HG02943 (cell line): ENCODE measurements around the gene NOS1.
"Not testable (repeated sequence)": the region's sequence is repeated elsewhere in the genome, so short reads cannot be mapped to it uniquely, and the experiment has no call there.

Source experiments
- ATAC-seq: cut with Tn5 transposase; IDR thresholded peaks from one replicate; pipeline ENCODE4 v1.9.1; 2021; ENCODE audit warnings: mild to moderate bottlenecking, low read depth, moderate library complexity; ENCODE audit not compliant: unreplicated experiment

NOS1 gene

DNA sequence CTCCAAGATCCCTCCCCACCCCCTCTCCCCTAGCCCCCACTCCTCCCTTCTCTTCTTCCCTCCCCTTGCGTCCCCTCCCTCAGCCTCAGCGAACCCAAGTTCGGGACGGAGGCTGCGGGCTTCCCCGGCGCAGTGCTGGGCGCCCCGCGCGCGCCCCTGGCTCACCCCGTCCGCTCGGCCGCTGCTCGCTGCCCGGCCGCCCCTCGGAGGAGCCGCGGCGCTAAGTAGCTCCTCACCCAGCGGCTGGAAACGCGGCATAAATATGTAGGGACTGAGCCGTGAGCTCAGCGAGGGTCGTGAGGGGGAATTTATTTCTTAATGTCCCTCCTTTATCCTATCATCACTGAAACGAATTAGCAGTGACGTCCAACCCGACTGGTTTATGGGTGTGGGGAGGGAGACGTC is at the start of gene NOS1:
Gene NOS1, minus strand, starts transcription at position 280 of the 405 bp plus-strand sequence. CDS start 30,557 bp downstream, outside the sequence.
- ATAC-seq = no peak

DNA sequence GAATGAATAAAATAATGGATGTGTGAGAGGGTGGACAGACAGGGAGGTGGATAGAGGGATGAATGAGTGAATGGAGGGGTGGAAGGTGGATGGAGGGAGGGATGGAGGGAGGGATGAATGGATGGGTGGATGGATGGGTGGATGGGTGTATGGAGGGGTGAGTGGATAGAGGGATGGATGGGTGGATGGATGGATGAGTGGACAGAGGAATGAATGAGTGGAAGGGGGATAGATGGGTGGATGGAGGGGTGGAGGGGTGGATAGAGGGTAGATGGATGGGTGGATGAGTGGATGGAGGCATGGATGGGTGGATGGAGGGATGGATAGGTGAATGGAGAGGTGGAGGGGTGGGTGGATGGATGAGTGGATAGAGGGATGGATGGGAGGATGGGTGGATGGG is 47.9 kb upstream of the NOS1 start:
- ATAC-seq = no peak

DNA sequence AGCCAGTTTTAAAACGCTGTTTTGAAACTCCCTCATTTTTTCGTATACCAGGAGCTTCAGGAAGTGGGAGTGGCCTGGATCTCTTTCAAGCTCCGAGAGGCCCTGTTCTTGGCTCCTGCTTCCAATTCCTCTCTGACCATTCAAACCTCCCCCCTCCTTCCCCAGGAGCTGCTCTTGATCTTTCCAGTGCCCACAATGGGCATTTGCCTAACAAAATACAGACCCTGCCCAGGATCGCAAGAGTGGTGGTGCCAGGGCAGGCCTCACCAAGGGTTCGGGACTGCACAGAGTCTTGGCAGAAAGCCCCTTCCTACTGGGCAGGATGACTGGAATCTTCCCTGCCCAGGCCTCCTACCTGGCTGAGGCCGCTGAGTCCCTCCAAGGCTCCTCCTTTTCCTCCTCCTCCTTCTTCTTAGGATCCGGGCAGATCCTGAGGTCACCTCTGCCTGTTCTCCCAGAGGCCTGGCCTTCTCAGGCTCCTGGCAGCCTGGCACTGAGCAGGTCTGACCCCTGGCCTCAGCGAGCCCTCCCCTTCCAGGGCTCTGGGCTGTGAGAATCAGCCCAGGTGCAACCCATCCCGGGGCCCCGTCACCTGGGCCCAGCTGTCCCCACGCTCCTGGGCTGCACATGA is 46.9 kb upstream of the NOS1 start:
- no peak for ATAC-seq

DNA sequence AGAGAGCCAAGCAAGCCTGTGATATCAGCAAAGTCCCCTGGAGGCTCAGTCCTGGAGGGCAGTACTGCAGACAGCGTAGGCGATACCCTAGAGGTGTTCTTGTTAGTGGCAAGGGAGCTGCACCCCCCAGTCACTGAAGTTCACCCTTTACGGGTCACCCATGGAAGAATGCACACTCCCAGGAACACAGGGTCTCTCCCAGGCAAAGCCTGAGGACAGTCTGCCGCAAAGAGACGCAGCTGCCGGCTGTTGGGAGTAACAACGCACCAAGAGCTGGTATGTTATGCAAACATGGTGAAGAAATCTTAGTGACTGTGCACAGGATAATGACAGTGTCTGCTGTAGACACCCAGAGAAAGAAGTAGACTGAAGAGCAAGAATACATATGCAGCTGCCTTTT is 43.5 kb upstream of the NOS1 start:
- no peak for ATAC-seq

DNA sequence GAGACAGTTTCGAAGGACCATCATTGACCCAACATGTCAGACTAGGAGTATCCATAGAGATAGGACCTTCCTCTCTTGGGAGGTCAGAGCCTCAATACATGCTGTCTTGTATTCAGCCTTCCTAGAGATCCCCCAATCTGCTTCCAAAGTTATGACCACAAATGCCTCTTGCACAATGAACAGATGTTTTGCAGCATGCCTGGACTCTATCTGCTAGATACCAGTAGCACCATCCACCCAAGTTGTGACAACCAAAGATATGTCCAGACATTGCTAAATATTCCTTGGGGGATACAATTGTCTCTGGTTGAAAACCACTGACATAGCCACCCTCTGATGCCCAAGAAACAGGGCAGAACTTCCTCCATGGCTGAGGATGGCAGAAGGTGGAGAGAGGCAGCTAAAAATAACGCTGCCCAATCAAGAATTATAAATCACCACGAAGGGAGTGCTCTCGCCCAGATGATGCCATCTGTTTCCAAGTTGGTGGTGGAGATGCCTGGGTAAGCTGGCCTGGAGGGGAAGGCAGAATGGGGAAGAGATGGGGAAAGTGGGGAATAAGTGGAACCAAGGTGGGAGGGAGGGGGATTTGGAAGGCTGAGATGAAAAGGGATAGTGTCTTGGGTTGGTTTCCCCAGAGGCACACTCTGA is 42.9 kb upstream of the NOS1 start:
- no peak for ATAC-seq

DNA sequence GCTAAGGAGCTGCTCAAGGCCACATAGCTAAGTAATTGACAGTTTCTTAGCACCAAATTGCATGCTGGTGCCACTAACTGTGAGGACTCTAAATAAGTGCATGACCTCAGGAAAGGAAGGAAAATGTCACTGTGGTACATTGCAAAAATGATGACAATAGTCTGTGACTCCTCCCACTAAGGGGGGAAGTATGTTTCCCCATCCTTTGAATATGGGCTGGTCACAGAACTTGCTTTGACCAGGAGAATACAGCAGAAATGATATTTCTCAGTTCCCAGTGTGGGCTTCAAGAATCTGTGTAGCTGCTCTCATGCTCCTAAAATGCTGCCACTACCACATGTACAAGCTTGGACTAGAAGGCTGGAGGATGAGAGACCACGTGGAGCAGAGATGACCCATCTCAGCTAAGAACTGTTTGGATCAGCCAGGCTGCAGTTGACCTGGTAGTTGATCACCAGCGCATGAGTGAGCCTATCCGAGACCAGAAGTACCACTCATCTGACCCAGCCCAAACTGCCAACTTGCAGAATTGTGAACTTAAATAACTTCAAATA is 42.2 kb upstream of the NOS1 start:
- no peak for ATAC-seq

DNA sequence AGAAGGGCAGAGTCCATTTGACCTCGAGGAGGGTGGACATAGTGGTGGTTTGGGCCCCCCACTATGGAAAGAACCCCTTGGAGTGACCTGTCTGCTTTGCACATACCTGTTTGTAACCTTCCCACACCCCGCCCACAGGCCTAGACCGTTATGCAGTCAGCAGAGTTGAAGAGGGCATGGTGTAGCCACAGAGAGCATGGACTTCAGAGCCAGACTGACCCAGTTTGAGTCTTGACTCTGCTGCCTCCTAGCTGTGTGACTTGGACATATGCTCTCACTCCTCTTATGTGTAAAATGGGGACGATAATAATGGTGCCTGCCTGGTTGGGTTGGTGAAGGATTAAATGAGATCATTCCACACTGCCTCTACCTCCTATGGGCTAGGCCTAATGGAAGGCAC is 40.9 kb upstream of the NOS1 start:
- no peak for ATAC-seq

DNA sequence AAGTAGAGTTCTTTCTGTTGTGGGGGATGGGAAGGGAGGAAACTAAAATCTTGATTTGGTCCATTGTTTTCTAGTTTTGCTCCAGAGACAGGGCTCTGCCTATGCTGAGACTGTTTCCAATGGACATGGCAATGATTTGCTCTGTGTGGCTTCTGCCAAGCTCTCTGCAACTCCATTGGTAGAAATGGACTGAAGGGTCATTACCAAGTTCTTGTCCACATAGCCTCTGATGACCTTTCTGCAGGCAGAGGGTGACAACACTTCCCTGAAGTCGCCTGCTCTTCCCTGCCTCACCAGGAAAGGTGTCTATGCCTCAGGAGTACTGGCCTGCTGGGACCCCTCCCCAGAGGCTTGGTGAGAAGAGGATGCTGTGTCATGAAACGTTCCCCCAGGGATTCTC is 39.5 kb upstream of the NOS1 start:
- ATAC-seq = no peak

DNA sequence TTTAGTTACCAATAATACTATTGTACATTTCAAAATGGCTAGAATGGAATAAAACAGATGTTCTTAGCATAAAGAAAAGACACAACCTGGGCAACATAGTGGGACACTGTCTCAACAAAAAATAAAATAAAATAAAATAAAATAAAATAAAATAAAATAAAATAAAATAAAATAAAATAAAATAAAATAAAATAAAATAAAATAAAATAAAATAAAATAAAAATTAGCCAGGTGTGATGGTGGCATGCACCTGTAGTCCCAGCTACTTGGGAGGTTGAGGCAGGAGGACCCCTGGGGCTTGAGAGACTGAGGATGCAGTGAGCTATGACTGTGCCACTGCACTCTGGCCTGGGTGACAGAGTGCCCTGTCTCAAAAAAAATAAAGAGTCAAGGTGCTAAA is 37.1 kb upstream of the NOS1 start:
- ATAC-seq = not testable (repeated sequence)

DNA sequence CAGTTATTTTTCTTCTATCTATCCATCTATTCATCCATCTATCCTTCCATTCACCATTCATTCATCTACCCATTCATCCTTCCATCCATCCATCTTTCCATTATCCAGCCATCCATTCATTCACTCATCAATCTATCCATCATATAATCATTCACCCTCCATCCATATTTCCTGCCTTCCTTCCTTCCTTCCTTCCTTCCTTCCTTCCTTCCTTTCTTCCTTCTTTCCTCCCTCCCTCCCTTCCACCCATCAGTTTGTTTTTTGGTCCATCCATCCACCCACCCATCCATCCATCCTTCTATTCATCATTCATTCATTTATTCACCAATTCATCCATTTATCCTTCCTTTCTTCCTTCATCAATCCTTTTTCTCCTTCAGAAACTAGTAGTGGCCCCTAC is 34.3 kb upstream of the NOS1 start:
- ATAC-seq = no peak

DNA sequence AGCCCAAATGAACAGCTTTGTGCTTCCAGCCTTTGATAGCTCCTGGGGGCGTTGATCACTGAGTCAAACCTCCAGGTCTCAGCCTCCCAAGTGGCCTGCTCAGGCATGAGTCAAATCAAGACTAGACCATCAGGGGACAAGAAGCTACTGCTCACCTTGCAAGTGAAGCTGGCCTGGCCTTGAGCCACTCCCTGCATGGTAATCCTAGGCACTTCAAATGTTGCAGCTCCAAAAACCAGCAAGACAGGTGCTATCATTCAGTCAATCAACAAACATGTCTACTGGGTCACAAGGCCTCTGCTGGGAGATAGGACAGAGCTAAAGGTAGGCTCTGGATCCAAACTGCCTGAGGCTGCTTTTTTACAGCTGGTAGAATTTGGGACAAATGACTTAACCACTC is 33.1 kb upstream of the NOS1 start:
- ATAC-seq = no peak

DNA sequence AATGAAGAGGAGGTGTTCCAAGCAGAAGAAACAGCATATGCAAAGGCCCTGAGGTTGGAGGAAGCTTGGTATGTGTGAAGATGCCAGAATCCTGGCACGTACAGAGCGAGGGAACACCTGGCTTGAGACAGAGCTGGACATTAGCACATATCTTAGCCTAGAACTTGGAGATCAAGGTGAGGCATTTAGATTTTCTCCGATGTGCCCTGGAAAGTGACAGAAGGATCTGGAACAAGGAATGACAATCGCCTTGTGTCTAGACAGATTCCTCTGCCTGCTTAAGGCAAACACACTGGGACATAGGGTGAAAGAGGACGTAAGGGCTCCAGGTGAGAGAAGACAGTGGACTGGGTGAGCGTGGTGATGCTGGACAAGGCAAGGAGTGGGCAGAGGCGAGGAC is 32.2 kb upstream of the NOS1 start:
- ATAC-seq = no peak

DNA sequence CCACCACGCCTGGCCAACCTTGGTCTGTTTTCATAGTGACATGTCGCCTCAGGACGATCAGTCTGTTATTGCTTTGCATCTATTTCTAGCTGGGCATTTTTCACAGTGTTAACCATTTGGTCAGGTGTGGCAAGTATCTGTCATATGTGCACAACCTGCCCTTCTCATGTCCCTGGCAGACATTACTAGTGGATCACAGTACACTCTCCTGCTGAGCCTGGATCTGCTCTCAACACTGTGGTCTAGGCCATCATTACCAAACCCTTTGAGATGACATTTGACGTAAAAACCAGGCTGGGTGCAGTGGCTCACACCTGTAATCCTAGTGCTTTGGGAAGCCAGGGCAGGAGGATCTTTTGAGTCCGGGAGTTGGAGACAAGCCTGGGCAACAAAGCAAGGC is 29.4 kb upstream of the NOS1 start:
- ATAC-seq = no peak

DNA sequence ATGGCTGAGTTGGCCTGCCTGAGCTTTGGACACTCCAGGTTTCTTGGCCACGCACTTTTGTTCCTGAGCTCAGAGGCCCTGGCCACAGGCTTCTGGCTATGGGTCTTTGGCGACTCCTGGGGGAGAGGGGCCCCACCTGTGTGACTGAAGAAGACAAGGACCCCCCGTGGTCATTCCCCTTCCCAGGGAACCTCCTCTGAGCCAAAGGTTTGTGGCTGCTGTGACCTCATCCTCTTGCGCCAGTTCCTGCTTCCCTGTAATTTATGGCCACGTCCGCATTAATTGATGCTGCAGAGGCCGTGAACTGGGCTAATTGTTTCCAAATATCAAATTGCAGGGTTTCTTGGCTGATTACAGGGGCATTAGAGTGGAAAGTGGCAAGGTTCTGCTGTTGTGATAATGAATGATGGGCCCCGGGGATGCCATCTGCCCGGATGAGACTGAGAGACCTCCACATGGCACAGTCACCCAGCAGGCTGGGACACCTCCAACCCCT is 27.6 kb upstream of the NOS1 start:
- no peak for ATAC-seq

DNA sequence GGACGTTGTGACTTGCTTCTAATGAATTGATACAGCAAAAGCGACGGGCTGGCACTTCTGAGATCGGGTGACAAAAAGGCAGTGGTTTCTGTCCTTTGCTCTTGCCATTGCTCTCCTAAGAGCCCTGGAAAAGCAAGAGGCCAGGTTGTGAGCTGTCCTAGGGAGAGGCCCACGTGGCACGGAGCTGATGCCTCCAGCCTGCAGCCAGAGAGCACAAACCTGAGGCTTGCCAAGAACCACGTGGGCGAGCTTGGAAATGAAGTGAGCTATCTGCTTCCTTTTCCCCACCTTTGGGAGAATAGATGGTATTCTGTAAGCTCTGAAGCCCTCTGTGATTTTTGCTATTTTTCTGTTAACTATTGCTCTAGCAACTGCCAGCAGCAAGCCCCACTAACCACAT is 26.4 kb upstream of the NOS1 start:
- no peak for ATAC-seq

DNA sequence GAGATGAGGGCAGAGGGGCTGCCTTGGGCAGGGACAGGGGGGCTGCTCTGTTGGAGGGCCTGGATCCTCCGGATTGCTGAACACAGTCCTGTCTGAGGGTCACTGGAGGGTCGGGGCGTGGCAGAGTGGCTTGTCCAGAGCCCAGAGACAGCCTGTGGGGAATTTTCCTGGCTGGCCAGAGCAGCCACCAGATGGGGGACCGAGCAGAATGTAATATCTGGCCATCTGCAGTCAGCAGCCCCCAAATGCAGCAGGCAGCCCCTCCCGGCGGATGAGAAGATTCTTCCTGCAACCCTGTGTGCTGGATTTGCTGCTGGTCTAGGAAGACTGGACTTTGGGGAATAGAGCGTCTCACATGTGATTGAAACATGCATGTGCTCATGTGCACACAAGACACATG is 23.3 kb upstream of the NOS1 start:
- ATAC-seq = no peak

DNA sequence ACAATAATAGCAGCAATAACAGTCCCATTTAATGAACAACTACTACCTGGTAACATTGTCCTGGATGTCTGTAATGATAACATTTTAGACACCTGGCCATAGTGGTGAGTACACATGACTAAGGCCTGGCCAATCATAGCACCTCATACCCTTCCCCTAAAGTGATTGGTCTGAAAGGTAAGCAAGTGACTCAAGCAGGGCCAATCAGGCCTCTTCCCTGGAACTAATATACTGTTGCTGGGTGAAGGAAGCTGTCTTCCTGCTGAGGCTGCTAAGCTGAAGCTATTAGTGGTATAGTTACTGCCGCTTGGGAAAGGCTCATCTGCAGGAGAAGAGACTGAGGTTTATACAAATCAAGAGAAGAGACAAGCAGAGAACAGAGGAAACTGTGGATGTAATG is 18.7 kb upstream of the NOS1 start:
- no peak for ATAC-seq

DNA sequence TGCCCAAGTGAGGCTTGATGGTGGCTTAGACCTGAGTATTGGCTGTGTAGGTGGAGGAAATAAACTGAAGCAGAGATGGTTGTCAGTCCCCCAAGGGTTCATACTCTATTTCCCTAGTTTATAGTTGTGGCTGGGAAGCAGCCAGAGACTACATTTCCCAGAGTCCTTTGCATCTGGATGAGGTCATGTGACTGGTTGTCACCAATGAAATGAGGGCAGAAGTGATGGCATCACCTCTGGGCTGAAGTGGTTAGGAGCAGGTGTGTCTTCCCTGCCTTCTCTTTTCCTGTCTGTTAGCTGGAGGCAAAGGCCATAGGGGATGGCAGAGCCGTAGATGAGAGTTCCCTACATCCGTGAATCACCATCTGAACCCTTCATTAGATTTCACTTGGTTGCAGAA is 16.3 kb upstream of the NOS1 start:
- no peak for ATAC-seq

DNA sequence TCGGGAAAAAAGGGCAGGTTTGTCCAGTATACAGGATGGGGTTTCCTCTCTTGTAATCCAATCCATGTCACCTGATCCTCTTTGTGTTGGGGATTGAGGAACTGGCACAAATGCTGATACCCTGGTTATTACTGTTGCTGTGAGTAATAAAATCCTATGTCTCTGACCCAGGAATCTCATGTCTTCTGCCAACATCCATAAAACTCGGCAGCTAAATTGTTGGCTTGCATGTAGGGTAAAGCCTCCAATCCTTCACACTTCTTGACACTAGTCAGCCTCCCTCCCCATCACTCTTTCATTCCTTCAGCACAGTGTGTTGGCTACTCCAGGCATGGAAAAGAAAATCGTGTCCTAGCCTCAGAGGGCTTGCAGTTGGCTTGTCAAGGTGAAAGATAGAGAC is 9.2 kb upstream of the NOS1 start:
- ATAC-seq = no peak

DNA sequence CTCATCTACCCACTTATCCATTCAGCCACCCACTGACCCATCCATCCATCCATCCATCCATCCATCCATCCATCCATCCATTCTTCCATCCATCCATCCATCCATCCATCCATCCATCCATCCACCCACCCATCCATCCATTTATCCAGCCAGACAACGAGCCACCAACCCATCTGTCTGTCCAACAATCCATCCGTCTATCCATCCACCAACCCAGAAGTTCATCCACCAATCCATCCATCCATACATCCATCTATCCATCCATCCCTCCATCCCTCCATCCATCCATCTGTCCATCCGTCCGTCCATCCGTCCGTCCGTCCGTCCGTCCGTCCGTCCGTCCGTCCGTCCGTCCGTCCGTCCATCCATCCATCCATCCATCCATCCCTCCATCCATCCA is 8.6 kb upstream of the NOS1 start:
- ATAC-seq = not testable (repeated sequence)

DNA sequence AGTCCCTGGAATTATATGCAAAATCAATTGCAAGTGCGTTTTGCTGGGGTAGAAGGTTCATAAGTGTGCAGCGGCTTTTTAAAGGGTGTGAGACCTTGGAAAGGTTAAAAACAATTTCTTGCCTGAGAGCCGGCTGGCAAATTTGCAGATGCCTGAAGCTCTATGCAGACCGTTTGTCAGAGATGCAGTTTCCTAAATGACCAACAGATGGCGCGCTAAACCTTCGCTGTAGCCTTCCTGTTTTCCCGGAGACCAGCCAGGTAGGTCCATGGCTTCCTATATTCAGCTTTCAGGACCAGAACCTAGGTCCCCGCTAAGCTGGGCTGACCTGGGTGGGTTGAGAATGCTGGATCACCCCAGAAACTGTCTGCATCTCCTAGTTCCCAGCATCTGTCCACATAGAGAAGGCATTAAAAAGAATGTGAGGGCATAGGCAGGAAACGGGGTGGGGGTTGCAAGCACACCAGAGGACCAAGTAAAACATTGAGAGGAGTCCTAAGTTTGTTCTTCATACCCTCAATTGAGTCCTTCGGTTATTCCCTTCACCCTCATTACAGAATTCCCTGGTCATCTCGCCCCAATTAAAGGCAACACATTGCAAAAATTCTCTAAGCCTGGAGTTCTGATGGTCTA is 5.7 kb upstream of the NOS1 start:
- no peak for ATAC-seq
